HG02981 (cell line): ENCODE measurements around the gene BTN3A1.
A peak's percentile ranks its signal among the peaks of the same experiment; 100 is the strongest.
"Not testable (repeated sequence)": the region's sequence is repeated elsewhere in the genome, so short reads cannot be mapped to it uniquely, and the experiment has no call there.

ENCODE experiments used
- ATAC-seq: cut with Tn5 transposase; IDR thresholded peaks from one replicate; pipeline ENCODE4 v1.9.1; 2021; ENCODE audit warnings: mild to moderate bottlenecking, moderate library complexity; ENCODE audit not compliant: unreplicated experiment

The BTN3A1 gene

GRCh38 chr6:26412954-26413353 lies 10.9 kb downstream of the BTN3A1 start:
- no peak for ATAC-seq

GRCh38 chr6:26414281-26414680 lies 12.2 kb downstream of the BTN3A1 start:
- ATAC-seq: no peak

- no peak for ATAC-seq
These were observed 13.1 kb downstream of the BTN3A1 start for GRCh38 chr6:26415036-26415614.

GRCh38 chr6:26415791-26416190 lies 13.7 kb downstream of the BTN3A1 start:
- no peak for ATAC-seq

GRCh38 chr6:26416288-26416687 lies 14.2 kb downstream of the BTN3A1 start:
- no peak for ATAC-seq

- not testable (repeated sequence) for ATAC-seq
These were observed 16.0 kb downstream of the BTN3A1 start for GRCh38 chr6:26418077-26418476.

- not testable (repeated sequence) for ATAC-seq
These were observed 16.7 kb downstream of the BTN3A1 start for GRCh38 chr6:26418795-26419194.

- ATAC-seq: no peak
These were observed 18.7 kb downstream of the BTN3A1 start for GRCh38 chr6:26420688-26421171.

GRCh38 chr6:26421259-26422144 lies 19.4 kb downstream of the BTN3A1 start:
- ATAC-seq: peak; percentile 92

- no peak for ATAC-seq
These were observed 20.3 kb downstream of the BTN3A1 start for GRCh38 chr6:26422329-26422728.

GRCh38 chr6:26426691-26427450 lies 24.8 kb downstream of the BTN3A1 start:
- ATAC-seq: no peak

GRCh38 chr6:26427451-26427809 lies 25.4 kb downstream of the BTN3A1 start:
- no peak for ATAC-seq

- no peak for ATAC-seq
These were observed 26.1 kb downstream of the BTN3A1 start for GRCh38 chr6:26428206-26428605.

- ATAC-seq: no peak
These were observed 28.7 kb downstream of the BTN3A1 start for GRCh38 chr6:26430787-26431186.

- ATAC-seq: no peak
These were observed 29.4 kb downstream of the BTN3A1 start for GRCh38 chr6:26431258-26432172.

- no peak for ATAC-seq
These were observed 30.6 kb downstream of the BTN3A1 start for GRCh38 chr6:26432627-26433201.

- not testable (repeated sequence) for ATAC-seq
These were observed 31.6 kb downstream of the BTN3A1 start for GRCh38 chr6:26433680-26434079.

- no peak for ATAC-seq
These were observed 33.9 kb downstream of the BTN3A1 start for GRCh38 chr6:26436018-26436417.

GRCh38 chr6:26437550-26437949 lies 35.5 kb downstream of the BTN3A1 start:
- ATAC-seq: no peak

- ATAC-seq: no peak
These were observed 35.9 kb downstream of the BTN3A1 start for GRCh38 chr6:26438000-26438399.
